ENCODE data around the gene EMD. TPM values are rescaled to one million over a fixed set of nuclear protein-coding genes. Genes with fewer than 3 reads are reported as not detected.
A peak's percentile ranks its signal among the peaks of the same experiment; 100 is the strongest.
"Not testable (repeated sequence)": the region's sequence is repeated elsewhere in the genome, so short reads cannot be mapped to it uniquely, and the experiment has no call there.

The EMD gene
- total and polyA plus RNA-seq, 7 experiments from 2014 or later, result 31.5 to 141 (median 81.7) TPM

DNA sequence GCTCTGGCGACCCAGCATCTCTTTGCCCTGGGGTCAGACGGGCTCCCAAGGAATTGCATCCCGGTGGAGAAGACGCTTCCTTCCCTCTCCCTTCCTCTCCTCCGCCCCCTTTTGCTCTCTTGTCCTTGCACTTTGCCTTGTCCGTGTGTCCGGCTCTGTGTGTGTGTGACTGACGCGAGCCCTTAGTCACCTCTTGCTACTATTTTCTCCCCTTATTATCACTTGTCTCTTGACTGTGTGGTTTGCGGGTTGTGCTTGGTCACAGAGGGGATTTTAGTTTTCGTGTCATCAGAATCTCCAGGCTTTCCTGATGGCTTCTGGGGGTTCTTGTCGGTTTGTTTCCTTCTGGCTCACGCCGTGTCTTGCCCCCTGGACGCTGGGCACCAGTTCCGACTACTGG is 36.0 kb upstream of the EMD start:
- H3K27ac Mint-ChIP-seq; H3K9me3 ChIP-seq (ENCODE audit: control insufficient read depth in 2 of 3, low read length in 3 of 3); H3K4me1 ChIP-seq (ENCODE audit: control insufficient read depth in 2 of 2, insufficient read depth in 2 of 2, low read length in 2 of 2); H3K4me3 Mint-ChIP-seq; H3K9me3 Mint-ChIP-seq; POLR2A ChIA-PET; H3K27ac ChIP-seq (ENCODE audit: low read depth, low read length); H3K36me3 Mint-ChIP-seq; H3K27me3 ChIP-seq (ENCODE audit: control insufficient read depth in 2 of 2, insufficient read depth in 2 of 2, low read length in 2 of 2); H3K27me3 Mint-ChIP-seq; H3K4me3 ChIP-seq (ENCODE audit: low read length); DNase-seq; CTCF ChIA-PET; intact Hi-C loops (cut with micrococcal nuclease); H3K36me3 ChIP-seq (ENCODE audit: control insufficient read depth in 2 of 3, insufficient read depth in 3 of 3, low read length in 3 of 3); H3K4me1 Mint-ChIP-seq: not testable (repeated sequence)
- ATAC-seq, result peak; percentile 15

DNA sequence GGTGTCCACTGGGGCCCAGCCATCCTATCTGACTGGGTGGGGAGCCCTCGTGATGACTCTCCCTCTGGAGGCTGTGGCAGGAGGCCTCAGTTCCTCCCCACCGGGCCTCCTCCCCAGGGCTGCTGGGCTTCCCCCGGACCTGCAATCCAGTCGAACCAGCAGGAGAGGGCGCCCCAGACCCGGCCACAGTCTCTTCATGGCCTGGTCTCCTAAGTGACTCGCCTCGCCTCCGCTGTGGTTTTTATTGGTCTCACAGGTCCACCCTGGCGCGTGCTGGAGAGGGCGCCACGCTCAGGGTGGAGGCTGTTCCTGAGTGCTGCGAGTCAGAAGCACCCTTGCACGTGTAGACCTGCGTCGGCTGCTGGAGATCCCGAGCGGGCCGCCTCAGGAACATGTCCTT is 35.5 kb upstream of the EMD start:
- peaks cover 4 to 11% of the 10 kb centered on the region in 2 donors for H3K4me1 ChIP-seq (ENCODE audit: control insufficient read depth in 2 of 2, insufficient read depth in 2 of 2, low read length in 2 of 2)
- H3K36me3 ChIP-seq (ENCODE audit: control insufficient read depth in 2 of 3, insufficient read depth in 3 of 3, low read length in 3 of 3); DNase-seq; H3K36me3 Mint-ChIP-seq; H3K27me3 Mint-ChIP-seq; H3K27ac ChIP-seq (ENCODE audit: low read depth, low read length); CTCF ChIA-PET; H3K4me3 Mint-ChIP-seq; H3K27me3 ChIP-seq (ENCODE audit: control insufficient read depth in 2 of 2, insufficient read depth in 2 of 2, low read length in 2 of 2); POLR2A ChIA-PET; H3K9me3 ChIP-seq (ENCODE audit: control insufficient read depth in 2 of 3, low read length in 3 of 3); H3K27ac Mint-ChIP-seq; H3K4me3 ChIP-seq (ENCODE audit: low read length); H3K9me3 Mint-ChIP-seq; intact Hi-C loops (cut with micrococcal nuclease): not testable (repeated sequence)
- peaks cover 4 to 13% (median 11%) of the 10 kb centered on the region in 7 donors for H3K4me1 Mint-ChIP-seq
- ATAC-seq, result peak; percentile 40

DNA sequence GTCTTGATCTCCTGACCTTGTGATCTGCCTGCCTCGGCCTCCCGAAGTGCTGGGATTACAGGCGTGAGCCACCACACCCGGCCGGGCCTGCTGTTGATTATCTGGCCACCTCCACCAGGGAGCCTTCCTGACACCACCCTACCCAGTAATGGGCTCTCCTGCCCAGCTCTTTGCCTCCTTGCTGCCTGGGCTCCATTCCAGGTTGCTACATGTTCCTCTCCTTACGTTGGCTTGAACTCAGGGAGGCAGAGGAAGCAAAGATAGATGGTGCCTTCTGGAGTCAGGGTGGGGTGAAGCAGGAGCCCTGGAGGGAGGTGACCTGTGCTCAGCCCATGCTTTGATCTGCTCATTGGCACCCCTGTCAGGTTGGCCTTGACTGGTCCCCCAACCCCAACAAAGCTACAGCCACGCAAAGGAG is 31.0 kb upstream of the EMD start:
- CTCF ChIA-PET, result interaction anchor here (0.6 to 0.7 kb wide), 2 partner anchors 135 to 336 kb away, joined by 3 to 4 read pairs; no protein-coding TSS in a partner anchor
- no peak overlapping the region for H3K4me3 ChIP-seq (ENCODE audit: low read length)
- no peaks in the 10 kb centered on the region for H3K9me3 ChIP-seq (ENCODE audit: control insufficient read depth in 2 of 3, low read length in 3 of 3)
- intact Hi-C loops (cut with micrococcal nuclease), result no loop called here
- peaks cover 33 to 56% of the 10 kb centered on the region in 2 donors for H3K4me1 ChIP-seq (ENCODE audit: control insufficient read depth in 2 of 2, insufficient read depth in 2 of 2, low read length in 2 of 2)
- Mint-ChIP-seq H3K4me1 (peaks cover 12 to 39% (median 21%) of the 10 kb centered on the region in 7 donors), H3K27ac (peak overlapping the region in 7 of 9 donors; percentile 28 to 91 (median 62)), H3K4me3 (peak overlapping the region in 3 of 10 donors; percentile 16 to 73 (median 41)), H3K27me3 (no peaks in the 10 kb centered on the region), H3K9me3 (no peaks in the 10 kb centered on the region), H3K36me3 (peaks cover 0 to 2% (median 0%) of the 10 kb centered on the region in 5 donors)
- peaks cover 0 to 47% (median 8%) of the 10 kb centered on the region in 3 experiments for H3K36me3 ChIP-seq (ENCODE audit: control insufficient read depth in 2 of 3, insufficient read depth in 3 of 3, low read length in 3 of 3)
- ATAC-seq (no peak), DNase-seq (no peak)
- H3K27me3 ChIP-seq (ENCODE audit: control insufficient read depth in 2 of 2, insufficient read depth in 2 of 2, low read length in 2 of 2), result no peaks in the 10 kb centered on the region
- no peak overlapping the region for H3K27ac ChIP-seq (ENCODE audit: low read depth, low read length)
- POLR2A ChIA-PET, result interaction anchor here (0.6 to 5.8 kb wide), 5 partner anchors 13 to 139 kb away, joined by 4 to 45 read pairs (median 5); no protein-coding TSS in a partner anchor

DNA sequence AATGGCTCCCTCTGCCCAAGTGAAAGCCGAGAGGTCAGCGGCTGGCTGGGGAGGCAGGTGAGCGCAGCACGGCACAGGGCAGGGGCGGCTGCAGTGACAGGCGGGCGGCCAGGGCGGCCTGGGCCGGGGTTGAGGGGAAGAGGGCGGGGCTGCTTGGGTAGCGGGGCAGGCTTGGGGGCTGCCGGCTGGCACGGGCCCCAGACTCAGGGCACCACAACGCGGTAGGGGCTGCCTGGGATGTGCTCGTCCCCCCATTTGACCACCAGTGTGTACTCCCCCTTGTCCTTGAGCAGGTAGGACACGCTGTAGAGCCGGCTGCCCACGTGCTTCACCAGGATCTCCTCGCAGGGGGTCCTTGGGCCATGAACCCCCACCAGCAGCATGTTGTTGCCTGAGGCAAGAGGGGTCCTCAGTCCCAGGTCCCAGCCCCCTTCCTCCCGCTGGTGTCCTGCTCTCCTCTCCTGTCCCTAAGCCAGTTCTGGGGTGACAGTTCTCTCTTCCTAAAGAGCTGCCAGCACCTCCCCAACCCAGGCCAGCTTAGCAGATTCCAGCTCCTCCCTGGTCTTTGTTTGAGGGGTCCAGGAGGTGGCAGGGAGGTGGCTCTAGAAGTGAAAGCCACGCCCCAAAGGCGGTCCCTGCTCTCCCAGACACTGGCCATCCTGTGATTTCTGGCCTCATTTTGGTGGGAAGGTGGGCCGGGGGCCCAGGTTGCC is 30.3 kb upstream of the EMD start:
- peak overlapping the region in 5 of 9 donors; percentile 20 to 75 (median 47) for H3K27ac Mint-ChIP-seq
- peak overlapping the region; percentile 24 for H3K27ac ChIP-seq (ENCODE audit: low read depth, low read length)
- H3K4me3 ChIP-seq (ENCODE audit: low read length), result no peak overlapping the region
- H3K9me3 Mint-ChIP-seq, result no peaks in the 10 kb centered on the region
- intact Hi-C loops (cut with micrococcal nuclease), result no loop called here
- H3K27me3 ChIP-seq (ENCODE audit: control insufficient read depth in 2 of 2, insufficient read depth in 2 of 2, low read length in 2 of 2), result no peaks in the 10 kb centered on the region
- no peaks in the 10 kb centered on the region for H3K9me3 ChIP-seq (ENCODE audit: control insufficient read depth in 2 of 3, low read length in 3 of 3)
- H3K36me3 Mint-ChIP-seq, result peaks cover 0 to 3% (median 0%) of the 10 kb centered on the region in 5 donors
- H3K4me1 ChIP-seq (ENCODE audit: control insufficient read depth in 2 of 2, insufficient read depth in 2 of 2, low read length in 2 of 2), result peaks cover 33 to 63% of the 10 kb centered on the region in 2 donors
- no peaks in the 10 kb centered on the region for H3K27me3 Mint-ChIP-seq
- ATAC-seq (no peak), DNase-seq (no peak)
- CTCF ChIA-PET, result interaction anchor here (0.6 to 1.2 kb wide), 2 partner anchors 20 to 135 kb away, joined by 3 read pairs; no protein-coding TSS in a partner anchor
- peaks cover 12 to 41% (median 24%) of the 10 kb centered on the region in 7 donors for H3K4me1 Mint-ChIP-seq
- no peak overlapping the region for H3K4me3 Mint-ChIP-seq
- POLR2A ChIA-PET, result interaction anchor here (1.4 to 5.8 kb wide), 4 partner anchors 13 to 35 kb away, joined by 3 to 45 read pairs (median 7); no protein-coding TSS in a partner anchor
- peaks cover 5 to 54% (median 8%) of the 10 kb centered on the region in 3 experiments for H3K36me3 ChIP-seq (ENCODE audit: control insufficient read depth in 2 of 3, insufficient read depth in 3 of 3, low read length in 3 of 3)

DNA sequence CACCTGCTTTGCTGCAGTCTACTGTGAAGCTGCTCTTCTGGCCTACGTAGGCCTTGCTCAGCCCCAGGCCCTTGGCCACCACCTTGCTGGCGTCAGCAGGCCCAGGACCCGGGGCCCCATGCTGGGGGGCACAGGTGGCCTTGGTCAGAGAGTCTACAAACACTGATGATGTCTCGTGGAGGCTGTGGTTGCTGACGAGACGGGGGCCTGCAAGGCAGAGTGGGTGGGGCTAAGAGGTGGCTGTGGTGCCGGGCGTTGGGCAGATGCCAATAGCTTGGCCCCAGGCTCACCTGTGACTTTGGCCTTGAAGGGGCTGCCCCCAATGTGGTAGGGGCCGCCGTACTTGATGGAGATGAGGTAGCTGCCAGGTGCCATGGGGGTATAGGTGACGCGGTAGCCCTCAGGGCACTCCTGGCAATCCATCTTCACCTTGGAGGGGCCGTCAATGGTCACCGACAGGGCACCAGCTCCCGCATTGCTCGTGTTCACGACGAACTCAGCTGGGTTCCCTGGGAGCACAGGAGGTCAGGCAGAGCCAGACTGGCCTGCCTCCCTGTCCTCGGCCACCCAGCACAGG is 29.6 kb upstream of the EMD start:
- Histone ChIP-seq H3K27me3 (ENCODE audit: control insufficient read depth in 2 of 2, insufficient read depth in 2 of 2, low read length in 2 of 2) (no peaks in the 10 kb centered on the region), H3K36me3 (ENCODE audit: control insufficient read depth in 2 of 3, insufficient read depth in 3 of 3, low read length in 3 of 3) (peaks cover 5 to 60% (median 8%) of the 10 kb centered on the region in 3 experiments), H3K27ac (ENCODE audit: low read depth, low read length) (peak overlapping the region; percentile 66), H3K4me1 (ENCODE audit: control insufficient read depth in 2 of 2, insufficient read depth in 2 of 2, low read length in 2 of 2) (peaks cover 33 to 69% of the 10 kb centered on the region in 2 donors), H3K9me3 (ENCODE audit: control insufficient read depth in 2 of 3, low read length in 3 of 3) (no peaks in the 10 kb centered on the region), H3K4me3 (ENCODE audit: low read length) (no peak overlapping the region)
- DNase-seq (no peak), ATAC-seq (no peak)
- H3K36me3 Mint-ChIP-seq, result peaks cover 0 to 3% (median 0%) of the 10 kb centered on the region in 5 donors
- intact Hi-C loops (cut with micrococcal nuclease), result no loop called here
- no peaks in the 10 kb centered on the region for H3K9me3 Mint-ChIP-seq
- ChIA-PET CTCF (interaction anchor here (1.2 kb wide), 1 partner anchor 19 kb away, joined by 3 read pairs; no protein-coding TSS in a partner anchor), POLR2A (interaction anchor here (0.9 to 5.8 kb wide), 4 partner anchors 12 to 30 kb away, joined by 3 to 45 read pairs (median 6); no protein-coding TSS in a partner anchor)
- no peaks in the 10 kb centered on the region for H3K27me3 Mint-ChIP-seq
- peaks cover 12 to 41% (median 25%) of the 10 kb centered on the region in 7 donors for H3K4me1 Mint-ChIP-seq
- no peak overlapping the region for H3K4me3 Mint-ChIP-seq
- peak overlapping the region in 2 of 9 donors; percentile 67 to 88 for H3K27ac Mint-ChIP-seq

DNA sequence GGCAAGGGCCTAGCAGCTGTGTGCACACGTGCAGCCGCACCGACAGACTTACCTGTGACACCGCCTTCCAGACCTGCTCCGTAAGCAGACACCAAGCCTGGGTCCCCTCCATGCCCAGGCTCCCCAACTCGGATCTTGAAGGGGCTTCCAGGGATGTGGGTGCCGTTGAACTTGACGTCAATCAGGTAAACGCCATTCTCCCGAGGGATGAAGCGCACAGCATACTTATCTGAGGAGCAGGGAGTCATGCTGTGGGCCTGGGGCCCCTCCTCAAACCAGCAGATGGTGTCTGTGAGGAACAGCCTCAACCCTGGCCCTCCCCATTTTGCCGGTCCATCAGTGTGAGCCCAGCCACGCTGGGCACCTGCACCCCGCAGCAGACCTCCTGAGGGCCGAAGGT is 29.1 kb upstream of the EMD start:
- intact Hi-C loops (cut with micrococcal nuclease), result no loop called here
- Histone ChIP-seq H3K4me1 (ENCODE audit: control insufficient read depth in 2 of 2, insufficient read depth in 2 of 2, low read length in 2 of 2) (peaks cover 33 to 74% of the 10 kb centered on the region in 2 donors), H3K27me3 (ENCODE audit: control insufficient read depth in 2 of 2, insufficient read depth in 2 of 2, low read length in 2 of 2) (no peaks in the 10 kb centered on the region), H3K27ac (ENCODE audit: low read depth, low read length) (peak overlapping the region; percentile 66), H3K36me3 (ENCODE audit: control insufficient read depth in 2 of 3, insufficient read depth in 3 of 3, low read length in 3 of 3) (peaks cover 5 to 66% (median 8%) of the 10 kb centered on the region in 3 experiments), H3K9me3 (ENCODE audit: control insufficient read depth in 2 of 3, low read length in 3 of 3) (no peaks in the 10 kb centered on the region), H3K4me3 (ENCODE audit: low read length) (no peak overlapping the region)
- no peak overlapping the region for H3K4me3 Mint-ChIP-seq
- ChIA-PET CTCF (no interaction called here), POLR2A (interaction anchor here (0.9 to 5.8 kb wide), 5 partner anchors 12 to 30 kb away, joined by 3 to 45 read pairs (median 8); no protein-coding TSS in a partner anchor)
- peak overlapping the region in 5 of 9 donors; percentile 26 to 88 (median 51) for H3K27ac Mint-ChIP-seq
- H3K4me1 Mint-ChIP-seq, result peaks cover 12 to 41% (median 25%) of the 10 kb centered on the region in 7 donors
- ATAC-seq (no peak), DNase-seq (no peak)
- no peaks in the 10 kb centered on the region for H3K9me3 Mint-ChIP-seq
- no peaks in the 10 kb centered on the region for H3K27me3 Mint-ChIP-seq
- H3K36me3 Mint-ChIP-seq, result peaks cover 0 to 3% (median 0%) of the 10 kb centered on the region in 5 donors
